Kidney (tissue), 14 donors: ENCODE data around the gene MAEA. TPM values are rescaled to one million over a fixed set of nuclear protein-coding genes. Genes with fewer than 3 reads are reported as not detected.

ENCODE experiments used
- DNase-seq, 5 donors: peaks; one replicate each; pipeline ENCODE4 v3.0.0-alpha.2; 2013 to 2020
- FAIRE-seq: peaks from 2 replicates; lab custom pipeline; 2012; peaks lifted over from hg19 to GRCh38; lab: Jason Lieb, UNC
- H3K27ac ChIP-seq, 2 donors: one replicate each; pipeline ENCODE4 v1.7.0; 2013; ENCODE audit warnings: low read depth in 2 of 2, low read length in 2 of 2, inconsistent platforms in 1 of 2
- H3K27me3 ChIP-seq: one replicate; pipeline ENCODE4 v1.7.1; 2013; ENCODE audit warnings: low read length, inconsistent platforms; ENCODE audit not compliant: control insufficient read depth, insufficient read depth
- H3K36me3 ChIP-seq, 3 donors: one replicate each; pipeline versions ENCODE4 v1.7.0 to v1.7.1; 2013; ENCODE audit warnings: low read length in 3 of 3, control low read depth in 1 of 3, inconsistent platforms in 1 of 3; ENCODE audit not compliant: insufficient read depth in 3 of 3, control insufficient read depth in 2 of 3
- H3K4me1 ChIP-seq, 3 donors: one replicate each; pipeline versions ENCODE4 v1.7.0 to v1.7.1; 2013; ENCODE audit warnings: low read length in 3 of 3, inconsistent platforms in 1 of 3, low read depth in 1 of 3; ENCODE audit not compliant: control insufficient read depth in 2 of 3, insufficient read depth in 2 of 3
- H3K4me3 ChIP-seq, 3 donors: one replicate each; pipeline versions ENCODE4 v1.7.0 to v1.8.1; 2013; ENCODE audit warnings: low read length in 3 of 3, control low read depth in 1 of 3, inconsistent platforms in 1 of 3
- H3K9ac ChIP-seq, 3 donors: one replicate each; pipeline versions ENCODE4 v1.7.0 to v1.7.1; 2013; ENCODE audit warnings: low read length in 3 of 3, control low read depth in 1 of 3, inconsistent platforms in 1 of 3
- H3K9me3 ChIP-seq, 3 donors: one replicate each; pipeline versions ENCODE4 v1.7.0 to v1.7.1; 2013; ENCODE audit warnings: low read length in 3 of 3, control low read depth in 1 of 3, inconsistent platforms in 1 of 3; ENCODE audit not compliant: control insufficient read depth in 2 of 3, insufficient read depth in 1 of 3
- CTCF ChIP-seq: IDR thresholded peaks from 3 replicates; pipeline ENCODE4 v1.5.1; 2012; ENCODE audit warnings: mild to moderate bottlenecking, moderate library complexity, borderline replicate concordance; ENCODE audit not compliant: insufficient read depth; ENCODE audit errors: extremely low read depth
- intact Hi-C: fragments of 100-400 bp; cut with DNase I; formaldehyde crosslinking; loops from one replicate; pipeline ENCODE4 v1.11.1; 2022
- polyA plus RNA-seq: library from polyadenylated mRNA; stranded (reverse); fragments of 350-450 nt; fragmentation: Illumina TruSeq; extraction: RNeasy Lipid Tissue Mini Kit (QIAGEN cat#74804); gene quantifications from one replicate; pipeline ENCODE4 v1.2.3, GENCODE V29; 2014; ENCODE audit warnings: low read depth, low replicate concordance; ENCODE audit not compliant: insufficient read depth
- total RNA-seq: library from RNA; stranded (reverse); fragmentation: NEBNext Ultra II Directional; extraction: Animal tissue kit (Norgen Biotek cat#: 25700); gene quantifications from one replicate; pipeline ENCODE4 v1.2.1, GENCODE V29; 2021
- donor health status: control.
- donor health status: control.
- donor health status: control.
- donor health status: control.
- donor health status: control.
- donor health status: DM: yes; HTN: yes; CAD: no.
- donor health status: Normal renal cell carcinoma (clear cell type).

The MAEA gene
- total and polyA plus RNA-seq, 2 donors from 2014 or later, result 65.0 to 75.2 TPM

- H3K4me1 ChIP-seq, result no peaks in the 10 kb centered on the region
- intact Hi-C loops, result loop anchor here (10.0 kb wide), 1 partner anchor 265 kb away; no protein-coding TSS in a partner anchor
- H3K27me3 ChIP-seq, result no peaks in the 10 kb centered on the region
- TF ChIP-seq CTCF, result no peak
- DNase-seq, result no peak
- H3K36me3 ChIP-seq, result peaks cover 0 to 4% (median 3%) of the 10 kb centered on the region in 3 donors
- no peak for FAIRE-seq
- no peaks in the 10 kb centered on the region for H3K9me3 ChIP-seq
- H3K27ac ChIP-seq, result no peak overlapping the region
- no peak overlapping the region for H3K4me3 ChIP-seq
- no peak overlapping the region for H3K9ac ChIP-seq
These were observed 70.3 kb downstream of the MAEA start for GRCh38 chr4:1359976-1360375.

GRCh38 chr4:1360423-1361283 lies 71.0 kb downstream of the MAEA start:
- Histone ChIP-seq H3K4me1 (no peaks in the 10 kb centered on the region), H3K4me3 (no peak overlapping the region), H3K9ac (no peak overlapping the region), H3K36me3 (peaks cover 0 to 4% (median 4%) of the 10 kb centered on the region in 3 donors), H3K27me3 (no peaks in the 10 kb centered on the region), H3K27ac (no peak overlapping the region), H3K9me3 (no peaks in the 10 kb centered on the region)
- no peak for TF ChIP-seq CTCF
- FAIRE-seq (no peak), DNase-seq (no peak)
- intact Hi-C loops, result no loop called here

- Histone ChIP-seq H3K9ac (no peak overlapping the region), H3K4me3 (no peak overlapping the region), H3K9me3 (no peaks in the 10 kb centered on the region), H3K27me3 (no peaks in the 10 kb centered on the region), H3K27ac (no peak overlapping the region), H3K36me3 (peaks cover 0 to 6% (median 4%) of the 10 kb centered on the region in 3 donors), H3K4me1 (no peaks in the 10 kb centered on the region)
- no peak for DNase-seq
- no peak for TF ChIP-seq CTCF
- no peak for FAIRE-seq
- intact Hi-C loops, result no loop called here
These were observed 71.7 kb downstream of the MAEA start for GRCh38 chr4:1361431-1361830.
